ENCODE results near the gene RASA4.
"Not testable (repeated sequence)": the region's sequence is repeated elsewhere in the genome, so short reads cannot be mapped to it uniquely, and the experiment has no call there.

DNA sequence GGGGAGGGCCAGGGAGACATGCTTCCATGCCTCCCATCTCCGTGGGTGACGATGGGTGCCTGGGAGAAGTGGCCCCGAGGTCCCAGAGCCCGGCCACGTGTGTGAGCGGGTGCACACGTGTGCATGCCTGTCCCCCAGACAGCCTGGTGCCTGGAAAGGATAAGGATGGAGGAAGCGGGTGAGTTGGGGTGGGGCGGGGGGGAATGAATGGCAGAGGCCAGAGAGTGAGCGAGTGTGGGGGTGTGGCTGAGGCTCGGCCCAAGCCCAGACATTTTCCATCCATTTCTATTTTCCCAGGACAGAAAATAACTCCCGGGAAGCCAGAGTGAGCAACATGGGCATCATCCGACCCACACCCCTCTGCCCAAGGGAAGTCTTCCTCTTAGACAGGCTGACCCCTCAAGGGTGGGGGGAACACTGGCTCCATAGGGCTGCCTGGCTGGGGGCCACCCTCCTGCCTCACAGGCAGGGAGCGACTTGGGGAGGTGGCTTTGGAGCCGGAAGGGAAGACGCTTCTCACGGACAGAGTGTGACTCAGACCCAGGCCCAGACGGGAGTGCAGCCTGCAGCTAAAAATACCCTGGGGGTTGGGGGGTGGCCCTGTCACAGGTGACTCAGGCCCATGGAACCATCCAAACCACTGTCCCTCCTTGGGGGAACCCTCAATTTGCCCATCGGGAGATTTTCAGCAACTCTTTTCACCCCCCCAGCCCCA is 12.0 kb downstream of the RASA4 start:
- TF ChIP-seq, protein P1, sequence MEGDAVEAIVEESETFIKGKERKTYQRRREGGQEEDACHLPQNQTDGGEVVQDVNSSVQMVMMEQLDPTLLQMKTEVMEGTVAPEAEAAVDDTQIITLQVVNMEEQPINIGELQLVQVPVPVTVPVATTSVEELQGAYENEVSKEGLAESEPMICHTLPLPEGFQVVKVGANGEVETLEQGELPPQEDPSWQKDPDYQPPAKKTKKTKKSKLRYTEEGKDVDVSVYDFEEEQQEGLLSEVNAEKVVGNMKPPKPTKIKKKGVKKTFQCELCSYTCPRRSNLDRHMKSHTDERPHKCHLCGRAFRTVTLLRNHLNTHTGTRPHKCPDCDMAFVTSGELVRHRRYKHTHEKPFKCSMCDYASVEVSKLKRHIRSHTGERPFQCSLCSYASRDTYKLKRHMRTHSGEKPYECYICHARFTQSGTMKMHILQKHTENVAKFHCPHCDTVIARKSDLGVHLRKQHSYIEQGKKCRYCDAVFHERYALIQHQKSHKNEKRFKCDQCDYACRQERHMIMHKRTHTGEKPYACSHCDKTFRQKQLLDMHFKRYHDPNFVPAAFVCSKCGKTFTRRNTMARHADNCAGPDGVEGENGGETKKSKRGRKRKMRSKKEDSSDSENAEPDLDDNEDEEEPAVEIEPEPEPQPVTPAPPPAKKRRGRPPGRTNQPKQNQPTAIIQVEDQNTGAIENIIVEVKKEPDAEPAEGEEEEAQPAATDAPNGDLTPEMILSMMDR (optimal IDR thresholded peaks at IDR 0.05 in 1 of 3, IDR thresholded peaks at IDR 0.05 in 1 of 3, conservative IDR thresholded peaks at IDR 0.05 in 1 of 3; ENCODE audit: extremely low read depth in 1 of 3, insufficient read depth in 2 of 3, low read length in 3 of 3): not testable (repeated sequence)
- not testable (repeated sequence) for TF ChIP-seq EZH2 (IDR thresholded peaks at IDR 0.05; ENCODE audit: low read length)
